Measurements from ENCODE around the gene RSPO4.

RSPO4 gene

GRCh38 chr20:967796-968742 is 34.0 kb downstream of the RSPO4 start:
- DNase-seq, result peak in 1 of 2 donors; percentile 32

- DNase-seq, result no peak
Measured at GRCh38 chr20:965956-966355, 36.2 kb downstream of the RSPO4 start.

DNA sequence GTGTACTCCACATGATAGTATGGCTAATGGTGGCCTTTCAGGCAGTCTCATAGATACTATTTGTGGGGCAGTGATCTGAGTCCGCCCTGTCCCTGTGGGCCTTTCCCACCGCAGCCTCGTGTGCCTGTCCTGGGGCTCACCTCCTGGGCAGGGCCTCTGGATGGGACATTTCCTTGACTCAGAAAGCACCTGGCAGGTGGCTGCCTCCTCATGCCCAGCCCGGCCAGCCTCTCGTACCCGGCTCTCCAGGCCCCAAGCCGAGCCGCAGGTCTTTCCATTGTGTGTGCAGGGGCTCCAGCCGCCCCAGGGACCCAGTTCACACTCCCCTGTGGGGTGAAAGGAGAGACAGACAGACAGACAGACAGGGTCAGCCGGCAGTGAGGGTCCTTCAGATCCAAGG is 38.3 kb downstream of the RSPO4 start:
- no peak for DNase-seq

DNA sequence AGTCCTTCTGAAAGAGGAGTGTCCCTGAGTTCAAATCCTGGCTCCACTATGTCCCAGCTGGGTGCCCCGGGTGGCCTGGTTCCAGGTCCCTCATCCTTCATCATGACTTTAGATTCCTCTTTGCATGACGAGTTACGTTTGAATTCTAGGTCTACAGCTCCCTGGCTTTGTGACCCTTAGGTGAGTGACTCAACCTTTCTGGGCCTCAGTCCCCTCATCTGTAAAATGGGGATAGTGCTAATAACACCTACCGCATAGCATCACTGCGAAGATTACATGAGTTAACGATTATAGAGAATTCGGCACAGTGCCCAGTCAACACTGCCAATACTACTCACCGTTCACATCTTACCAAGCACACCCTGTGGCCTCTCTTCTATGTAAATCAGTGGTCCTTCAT is 39.4 kb downstream of the RSPO4 start:
- DNase-seq, result no peak

DNA sequence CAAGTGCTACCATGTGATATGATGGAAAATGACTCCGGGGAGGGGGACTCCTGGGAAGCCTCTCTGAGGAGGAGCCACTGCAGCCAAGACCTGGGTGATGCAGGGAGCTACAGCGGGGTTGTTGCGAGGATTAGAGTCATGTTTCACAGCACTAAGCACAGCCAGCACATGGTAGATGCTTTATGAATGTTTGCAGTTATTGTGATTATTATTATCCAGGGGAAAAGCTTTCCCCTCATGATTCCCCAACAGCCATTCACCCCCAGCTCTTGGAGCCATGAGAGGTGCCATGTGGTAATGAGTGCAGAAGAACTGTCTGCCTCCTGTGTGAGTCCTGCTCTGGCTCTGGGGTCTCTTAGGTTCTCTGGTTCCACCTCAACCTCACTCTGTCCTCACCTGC is 39.9 kb downstream of the RSPO4 start:
- DNase-seq, result no peak

DNA sequence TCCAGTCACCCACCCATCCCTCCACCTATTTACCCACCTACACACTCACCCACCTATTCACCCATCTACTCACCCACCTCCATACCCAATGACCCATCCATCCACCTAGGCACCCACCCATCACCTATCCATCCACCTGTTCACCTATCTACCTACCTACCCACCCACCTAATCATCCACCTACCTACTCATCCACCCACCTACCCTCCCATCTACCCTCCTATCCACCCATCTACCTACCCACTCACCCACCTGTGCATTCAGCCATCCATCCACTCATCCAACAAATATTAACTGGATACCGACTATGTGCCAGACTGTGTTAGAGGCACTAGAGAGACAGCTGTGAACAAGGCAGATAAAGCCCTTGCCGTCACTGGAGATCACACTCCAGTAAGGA is 40.3 kb downstream of the RSPO4 start:
- no peak for DNase-seq

DNA sequence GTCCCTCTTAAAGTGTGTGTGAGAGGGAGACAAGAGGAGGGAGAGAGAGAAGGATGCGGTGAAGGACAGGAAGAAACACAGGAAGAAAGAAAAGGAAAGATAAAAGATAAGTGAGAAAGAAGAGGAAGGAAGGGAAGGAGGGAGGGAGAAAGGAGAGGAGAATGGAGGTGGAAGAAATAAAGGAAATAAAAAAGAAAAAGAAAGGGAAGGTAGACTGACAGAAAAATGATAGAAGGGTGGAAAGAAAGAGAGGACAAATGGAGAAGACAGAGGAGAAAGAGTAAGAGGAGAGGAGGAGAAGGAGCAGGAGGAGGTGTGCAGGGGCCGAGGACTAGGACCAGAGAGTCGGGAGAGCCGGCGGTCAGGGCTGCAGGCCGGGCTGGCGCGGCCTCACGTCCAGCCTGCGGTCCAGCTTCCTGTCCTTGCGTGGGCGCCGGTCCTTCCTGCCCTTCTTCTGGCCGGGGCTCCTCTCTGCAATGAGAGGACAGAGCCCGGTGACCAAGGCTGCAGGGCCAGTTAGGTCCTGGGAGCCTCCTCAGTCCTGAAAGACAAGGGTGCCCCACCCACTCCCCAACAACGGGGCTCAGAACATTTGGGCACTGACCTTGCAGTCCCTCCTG is 42.0 kb downstream of the RSPO4 start:
- DNase-seq, result no peak

DNA sequence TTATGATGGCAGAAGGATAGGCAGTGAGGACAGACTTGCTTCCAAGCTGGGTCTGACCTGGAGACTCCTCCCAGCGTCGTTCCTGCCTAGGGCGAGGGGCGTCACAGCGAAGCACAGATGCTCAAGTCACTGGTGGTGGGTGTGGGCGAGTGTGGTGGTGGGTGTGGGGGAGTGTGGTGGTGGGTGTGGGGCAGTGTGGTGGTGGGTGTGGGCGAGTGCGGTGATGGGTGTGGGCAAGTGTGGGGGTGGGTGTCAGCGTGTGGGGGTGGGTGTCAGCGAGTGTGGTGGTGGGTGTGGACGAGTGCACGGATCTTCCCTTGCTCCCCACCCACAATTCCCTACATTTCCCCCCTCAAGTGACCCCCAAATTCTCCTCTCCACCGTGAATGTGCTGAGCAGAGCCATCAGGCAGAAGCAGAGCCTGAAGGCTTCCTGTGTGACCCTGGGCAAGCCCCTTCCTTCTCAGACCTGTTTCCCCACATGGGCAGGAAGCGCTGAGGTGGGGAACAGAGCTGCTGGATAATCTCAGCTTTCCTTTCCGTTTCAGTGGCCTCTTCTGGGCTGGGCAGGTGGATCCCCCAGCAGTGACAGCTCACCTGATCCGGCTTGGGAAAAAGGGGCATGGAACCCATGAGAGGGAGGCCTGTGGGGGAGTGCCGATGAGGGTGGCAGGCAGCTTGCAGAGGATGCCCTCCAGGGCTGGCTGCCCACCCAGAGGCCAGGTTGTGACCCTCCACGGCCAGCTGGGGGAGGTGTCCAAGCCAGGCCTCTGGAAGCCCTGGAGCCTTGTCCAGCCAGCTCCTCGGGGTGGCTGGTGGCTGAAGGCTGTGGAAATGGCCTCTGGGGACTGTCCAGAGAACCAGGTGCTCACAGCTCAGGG is 42.9 kb downstream of the RSPO4 start:
- no peak for DNase-seq

- no peak for DNase-seq
Measured at GRCh38 chr20:957544-957943, 44.6 kb downstream of the RSPO4 start.

GRCh38 chr20:956330-956951 is 45.7 kb downstream of the RSPO4 start:
- peak; percentile 73 for DNase-seq

GRCh38 chr20:955656-956055 is 46.5 kb downstream of the RSPO4 start:
- DNase-seq, result no peak

DNA sequence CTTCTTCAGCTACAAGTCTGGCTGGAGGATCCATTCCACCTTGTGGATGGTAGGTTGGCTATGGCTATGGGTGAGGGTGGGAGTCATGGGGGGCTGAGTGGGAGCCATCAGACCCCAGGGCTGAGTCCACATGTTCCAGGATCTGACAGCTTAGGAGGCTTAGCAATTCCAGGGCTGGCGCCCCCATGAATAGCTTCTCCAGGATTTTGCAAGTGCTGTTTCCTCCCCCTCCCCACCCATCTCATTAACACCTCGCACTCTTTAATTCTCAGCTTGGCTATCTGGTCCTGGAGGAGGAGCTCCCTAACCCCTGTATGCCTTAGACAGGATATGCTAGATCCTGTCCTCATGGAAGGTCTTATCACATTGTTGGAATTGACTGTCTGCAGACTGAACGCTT is 47.0 kb downstream of the RSPO4 start:
- no peak for DNase-seq

DNA sequence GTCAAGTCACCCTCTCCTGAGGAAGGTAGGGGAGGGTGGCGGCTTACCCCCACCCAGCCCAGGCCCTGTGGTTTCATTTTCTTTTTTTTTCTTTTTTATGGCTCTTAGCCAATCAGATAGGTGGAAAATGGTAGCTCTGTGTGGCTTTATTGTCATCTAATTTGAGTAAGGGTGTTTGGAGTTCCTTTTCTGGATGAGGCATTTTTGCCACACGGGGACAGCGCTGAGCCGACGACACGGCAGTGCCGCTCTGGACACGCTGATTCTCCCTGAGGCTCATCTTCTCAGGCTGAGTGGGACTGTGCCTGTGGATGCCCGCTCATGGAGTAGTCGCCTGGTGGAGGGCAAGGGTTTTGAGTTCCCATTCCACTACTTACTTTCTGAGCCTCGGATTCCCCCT is 48.4 kb downstream of the RSPO4 start:
- DNase-seq, result no peak

GRCh38 chr20:952196-952795 is 49.8 kb downstream of the RSPO4 start:
- no peak for DNase-seq

DNA sequence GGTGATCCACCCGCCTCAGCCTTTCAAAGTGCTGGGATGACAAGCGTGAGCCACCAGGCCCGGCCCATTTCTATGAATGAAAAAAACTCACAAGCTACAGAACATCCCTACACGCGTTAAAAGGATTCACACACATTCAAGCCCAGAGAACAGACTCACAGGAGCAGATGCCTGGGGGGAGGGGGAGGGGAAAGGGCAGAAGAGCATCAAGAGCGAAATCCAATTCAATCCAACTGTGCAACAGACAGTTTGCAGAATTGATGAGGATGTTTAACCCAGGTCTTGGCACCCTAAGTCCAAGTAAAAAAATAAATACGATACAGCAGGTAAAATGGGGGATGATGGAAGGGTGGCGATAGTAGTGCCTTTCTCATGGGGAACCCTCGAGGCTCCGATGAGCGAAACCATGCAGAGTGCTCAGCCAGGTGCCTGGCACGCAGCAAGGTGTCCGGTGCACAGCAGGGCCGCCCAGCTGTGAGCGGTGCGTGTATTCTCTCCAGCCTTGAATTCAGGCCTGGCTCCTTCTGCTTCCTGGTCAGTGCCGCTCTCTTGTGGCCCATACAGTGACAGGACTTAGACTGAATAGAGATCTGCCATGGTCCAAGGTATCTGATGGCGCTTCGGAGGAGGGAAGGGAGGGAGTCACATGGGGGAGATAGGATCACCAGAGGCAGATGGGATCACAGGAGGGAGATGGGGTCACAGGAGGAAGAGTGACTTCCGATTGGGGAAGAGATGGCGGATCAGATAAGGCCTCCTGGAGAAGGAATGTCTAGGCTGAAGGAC is 50.5 kb downstream of the RSPO4 start:
- no peak for DNase-seq

- no peak for DNase-seq
Measured at GRCh38 chr20:949717-950116, 52.4 kb downstream of the RSPO4 start.

GRCh38 chr20:946826-947225 is 55.3 kb downstream of the RSPO4 start:
- no peak for DNase-seq

GRCh38 chr20:945841-946240 is 56.3 kb downstream of the RSPO4 start:
- DNase-seq, result no peak

DNA sequence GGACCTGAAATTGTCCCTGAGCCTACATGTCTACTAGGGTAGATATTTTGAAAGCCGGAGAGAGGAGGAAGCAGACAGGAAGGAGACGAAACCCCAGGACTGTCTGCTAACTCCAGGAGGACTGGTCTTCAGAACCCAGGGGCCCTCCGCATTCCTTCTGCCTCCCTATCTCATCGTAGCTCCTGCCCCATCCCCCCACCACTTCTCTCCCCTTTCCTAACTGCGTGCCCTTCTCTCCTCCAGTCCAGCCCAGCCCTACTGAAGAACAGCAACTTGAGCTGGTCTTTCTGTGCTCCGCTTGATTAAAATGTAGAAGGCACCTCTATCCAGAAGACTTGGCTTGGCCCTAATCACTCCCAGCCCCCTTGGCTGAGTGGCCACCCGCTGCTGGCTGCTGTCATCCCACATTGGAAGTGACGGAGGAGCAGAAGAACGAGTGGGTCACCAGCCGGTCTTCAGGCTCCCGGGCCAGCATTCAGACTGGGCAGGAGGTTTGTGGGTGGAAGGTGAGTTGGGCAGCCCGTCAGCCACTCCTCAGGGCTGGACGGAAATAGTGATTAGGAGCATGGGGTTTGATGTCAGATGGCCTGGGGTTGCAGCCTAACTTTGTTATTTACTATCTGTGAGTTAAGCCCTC is 57.2 kb downstream of the RSPO4 start:
- DNase-seq, result no peak

GRCh38 chr20:944148-944547 is 58.0 kb downstream of the RSPO4 start:
- DNase-seq, result no peak

DNA sequence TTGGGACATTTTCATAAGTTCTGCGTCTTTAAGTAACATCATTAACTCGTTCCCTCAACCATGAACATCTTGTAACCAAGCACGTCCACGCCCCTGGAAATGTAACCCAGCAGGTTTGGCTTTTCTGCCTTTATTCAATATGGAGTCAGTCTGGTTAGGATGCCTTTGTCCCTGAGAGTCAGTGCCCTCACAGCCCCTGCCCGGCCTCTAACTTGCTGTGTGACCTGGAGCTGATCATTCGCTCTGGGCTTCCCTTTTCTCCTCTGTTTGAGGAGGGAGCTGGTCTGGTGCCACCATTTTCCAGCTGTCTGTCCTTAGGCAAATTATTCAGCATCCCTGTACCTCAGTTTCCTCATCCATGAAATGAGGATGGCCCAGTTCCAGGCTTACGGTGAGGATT is 59.5 kb downstream of the RSPO4 start:
- no peak for DNase-seq
